Endothelial cell of umbilical vein (primary cell): Measurements from ENCODE around the gene CBLN3.

Experiments used
- CTCF ChIP-seq, 2 donors: IDR thresholded peaks; 1 replicate in 1 of 2; 2 replicates in 1 of 2; pipeline ENCODE4 v1.5.1; 2011; ENCODE audit warnings: low read length in 2 of 2, mild to moderate bottlenecking in 2 of 2, moderate library complexity in 2 of 2, control low read depth in 1 of 2, inconsistent platforms in 1 of 2, low read depth in 1 of 2; ENCODE audit not compliant: insufficient read depth in 1 of 2; ENCODE audit errors: extremely low read depth in 1 of 2
- EZH2 ChIP-seq: IDR thresholded peaks from 2 replicates; pipeline ENCODE4 v1.6.1; 2012; ENCODE audit warnings: borderline replicate concordance, low read depth, mild to moderate bottlenecking, moderate library complexity, low read length, inconsistent platforms; ENCODE audit not compliant: severe bottlenecking
- GATA2 ChIP-seq: IDR thresholded peaks from 2 replicates; pipeline ENCODE4 v1.7.0; 2011; ENCODE audit warnings: low read depth, mild to moderate bottlenecking, moderate library complexity, mixed read lengths, low read length; ENCODE audit not compliant: insufficient read length, insufficient read depth
- JUN ChIP-seq: IDR thresholded peaks from 2 replicates; pipeline ENCODE4 v1.6.1; 2011; ENCODE audit warnings: borderline replicate concordance, low read depth; ENCODE audit not compliant: insufficient read length, insufficient read depth
- MAX ChIP-seq: IDR thresholded peaks from 2 replicates; pipeline ENCODE4 v1.6.1; 2011; ENCODE audit not compliant: insufficient read depth, insufficient read length
- MYC ChIP-seq: IDR thresholded peaks from one replicate; pipeline ENCODE4 v1.6.1; 2011; ENCODE audit warnings: mild to moderate bottlenecking, low read depth, low read length
- POLR2A ChIP-seq: IDR thresholded peaks from 2 replicates; pipeline ENCODE4 v1.6.1; 2012; ENCODE audit warnings: low read depth, mild to moderate bottlenecking, control low read depth, low read length
- POLR2AphosphoS5 ChIP-seq: IDR thresholded peaks from 2 replicates; pipeline ENCODE4 v1.6.1; 2012; ENCODE audit warnings: low read depth, mild to moderate bottlenecking, control low read depth, low read length, moderate library complexity; ENCODE audit not compliant: insufficient read depth

GRCh38 chr14:24422694-24423601 is 6.5 kb downstream of the CBLN3 start:
- TF ChIP-seq MAX, result no peak
- no peak for TF ChIP-seq CTCF (IDR thresholded peaks at IDR 0.05; ENCODE audit: extremely low read depth in 1 of 2, insufficient read depth in 1 of 2, low read depth in 1 of 2, low read length in 2 of 2)
- no peak for TF ChIP-seq JUN
- TF ChIP-seq POLR2AphosphoS5, result no peak
- TF ChIP-seq POLR2A, result no peak
- TF ChIP-seq EZH2, result no peak
- TF ChIP-seq GATA2, result no peak
- TF ChIP-seq MYC, result no peak
